ENCODE data around the gene CACUL1. TPM values are rescaled to one million over a fixed set of nuclear protein-coding genes. Genes with fewer than 3 reads are reported as not detected.

CACUL1 gene
- total RNA-seq, 1 experiment from 2014 or later, result 67.5 TPM

DNA sequence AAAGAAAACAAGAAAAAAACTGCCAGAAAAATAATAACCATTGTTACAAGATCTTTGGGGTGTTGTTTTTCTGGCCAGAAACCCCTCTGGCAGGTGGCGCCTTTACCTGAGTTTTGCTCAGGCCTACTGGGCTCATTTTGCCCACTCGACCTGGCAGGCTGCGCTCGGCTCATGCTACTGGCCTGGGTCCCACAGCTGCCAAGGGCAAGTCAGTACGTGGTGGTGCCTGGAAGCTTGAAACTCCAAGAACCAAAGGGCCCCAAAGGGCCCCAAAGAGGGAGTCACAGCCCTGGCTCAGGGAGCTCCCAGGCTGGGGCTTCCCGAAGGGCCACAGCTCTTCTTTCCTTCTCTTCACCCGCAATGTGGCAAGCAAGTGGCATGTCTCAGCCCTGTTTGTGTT, 42.7 kb downstream of the CACUL1 start (continued):
- TF ChIP-seq SIN3A (IDR thresholded peaks at IDR 0.05; ENCODE audit: low read depth) (no peak), CBX3 (IDR thresholded peaks at IDR 0.05; ENCODE audit: low read depth) (no peak)

DNA sequence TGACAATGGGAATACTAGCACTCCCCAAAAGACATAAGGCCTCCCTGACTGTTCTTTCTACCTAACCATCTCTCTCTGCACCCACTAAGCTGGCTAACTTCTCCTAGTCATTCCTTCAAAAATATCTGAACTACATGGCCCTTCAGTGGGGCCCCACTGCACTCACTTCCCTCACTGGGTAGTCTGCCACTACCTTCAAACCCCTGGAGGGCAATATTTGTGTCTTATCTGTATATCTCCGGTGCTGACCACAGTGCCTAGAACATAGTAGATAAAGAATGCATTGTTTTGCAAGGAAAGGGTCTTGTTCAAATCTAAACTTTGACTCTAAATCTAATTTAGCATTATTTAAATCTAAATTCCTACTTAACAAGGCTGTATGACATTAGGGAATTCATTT, 44.3 kb downstream of the CACUL1 start:
- H3K9me2 ChIP-seq (ENCODE audit: insufficient read depth), result no peaks in the 10 kb centered on the region
- H3K4me2 ChIP-seq (ENCODE audit: low read length), result no peak overlapping the region
- no peak overlapping the region for H3K4me3 ChIP-seq (replicated peaks in 1 of 2; ENCODE audit: low read depth in 1 of 2, low read length in 2 of 2)
- no peaks in the 10 kb centered on the region for H3K9me3 ChIP-seq (ENCODE audit: control insufficient read depth in 1 of 2, insufficient read depth in 1 of 2, low read depth in 1 of 2, low read length in 2 of 2)
- H4K20me1 ChIP-seq (ENCODE audit: insufficient read depth), result no peaks in the 10 kb centered on the region
- H3K27ac ChIP-seq (ENCODE audit: low read depth, low read length), result no peak overlapping the region
- no peak for DNase-seq (ENCODE audit: low read depth, low spot score)
- ATAC-seq, result no peak
- intact Hi-C loops (cut with micrococcal nuclease), result no loop called here
- TF ChIP-seq POLR2AphosphoS5 (IDR thresholded peaks at IDR 0.05; ENCODE audit: low read depth, low read length), result no peak
- no peak for TF ChIP-seq EZH2phosphoT487 (IDR thresholded peaks at IDR 0.05; ENCODE audit: borderline replicate concordance)
- TF ChIP-seq JUND (IDR thresholded peaks at IDR 0.05), result no peak
- TF ChIP-seq, protein P1, sequence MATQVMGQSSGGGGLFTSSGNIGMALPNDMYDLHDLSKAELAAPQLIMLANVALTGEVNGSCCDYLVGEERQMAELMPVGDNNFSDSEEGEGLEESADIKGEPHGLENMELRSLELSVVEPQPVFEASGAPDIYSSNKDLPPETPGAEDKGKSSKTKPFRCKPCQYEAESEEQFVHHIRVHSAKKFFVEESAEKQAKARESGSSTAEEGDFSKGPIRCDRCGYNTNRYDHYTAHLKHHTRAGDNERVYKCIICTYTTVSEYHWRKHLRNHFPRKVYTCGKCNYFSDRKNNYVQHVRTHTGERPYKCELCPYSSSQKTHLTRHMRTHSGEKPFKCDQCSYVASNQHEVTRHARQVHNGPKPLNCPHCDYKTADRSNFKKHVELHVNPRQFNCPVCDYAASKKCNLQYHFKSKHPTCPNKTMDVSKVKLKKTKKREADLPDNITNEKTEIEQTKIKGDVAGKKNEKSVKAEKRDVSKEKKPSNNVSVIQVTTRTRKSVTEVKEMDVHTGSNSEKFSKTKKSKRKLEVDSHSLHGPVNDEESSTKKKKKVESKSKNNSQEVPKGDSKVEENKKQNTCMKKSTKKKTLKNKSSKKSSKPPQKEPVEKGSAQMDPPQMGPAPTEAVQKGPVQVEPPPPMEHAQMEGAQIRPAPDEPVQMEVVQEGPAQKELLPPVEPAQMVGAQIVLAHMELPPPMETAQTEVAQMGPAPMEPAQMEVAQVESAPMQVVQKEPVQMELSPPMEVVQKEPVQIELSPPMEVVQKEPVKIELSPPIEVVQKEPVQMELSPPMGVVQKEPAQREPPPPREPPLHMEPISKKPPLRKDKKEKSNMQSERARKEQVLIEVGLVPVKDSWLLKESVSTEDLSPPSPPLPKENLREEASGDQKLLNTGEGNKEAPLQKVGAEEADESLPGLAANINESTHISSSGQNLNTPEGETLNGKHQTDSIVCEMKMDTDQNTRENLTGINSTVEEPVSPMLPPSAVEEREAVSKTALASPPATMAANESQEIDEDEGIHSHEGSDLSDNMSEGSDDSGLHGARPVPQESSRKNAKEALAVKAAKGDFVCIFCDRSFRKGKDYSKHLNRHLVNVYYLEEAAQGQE (IDR thresholded peaks at IDR 0.05; ENCODE audit: low read depth), result no peak
- H3K4me1 ChIP-seq (ENCODE audit: control insufficient read depth in 1 of 2, insufficient read depth in 2 of 2, low read length in 2 of 2), result no peaks in the 10 kb centered on the region
- H2AFZ ChIP-seq (ENCODE audit: low read depth, low read length, poor library complexity, severe bottlenecking), result no peak overlapping the region
- BruUV-seq (replicated peaks), result no TSS peak
- no peak overlapping the region for H3K9ac ChIP-seq (ENCODE audit: low read length)
- POLR2A ChIA-PET, result no interaction called here
- RAD21 ChIA-PET (ENCODE audit: low non-redundant PET in 1 of 2, low total read pairs in 2 of 2, uncharacterized antibody in 2 of 2, unreplicated experiment in 2 of 2), result no interaction called here
- H3K27me3 ChIP-seq (ENCODE audit: insufficient read depth, low read length), result no peaks in the 10 kb centered on the region
- peaks cover 43% of the 10 kb centered on the region for H3K79me2 ChIP-seq (ENCODE audit: insufficient read depth, low read length)
- peaks cover 0 to 3% of the 10 kb centered on the region in 2 experiments; a peak in 1 of 4 replicates for H3K36me3 ChIP-seq (ENCODE audit: control insufficient read depth in 1 of 2, insufficient read depth in 2 of 2, low read length in 2 of 2)
- CTCF ChIA-PET, result no interaction called here

All from HCT116 (cell line).